Stimulated activated naive CD8-positive, alpha-beta T cell treated with anti-CD3 and anti-CD28 coated beads, Interleukin-15, amount 100 ng/mL, for 72 hours (primary cell): Measurements from ENCODE around the gene HAP1.
"Not testable (repeated sequence)": the region's sequence is repeated elsewhere in the genome, so short reads cannot be mapped to it uniquely, and the experiment has no call there.

Source experiments
- ATAC-seq: fragments of 150-1000 bp; cut with Tn5 transposase; 2 replicates; pipeline ENCODE4 v1.10.0; 2021; ENCODE audit warnings: mild to moderate bottlenecking, moderate library complexity
- DNase-seq, 2 donors: peaks; one replicate each; pipeline ENCODE4 v3.0.0; 2021 to 2022
- H3K27ac Mint-ChIP-seq, 2 donors: one replicate each; pipeline ENCODE4 v1.8.0; 2022; ENCODE audit warnings: mild to moderate bottlenecking in 2 of 2, mixed read lengths in 2 of 2, moderate library complexity in 2 of 2
- H3K27me3 Mint-ChIP-seq: one replicate; pipeline ENCODE4 v1.8.0; 2022; ENCODE audit warnings: mixed read lengths
- H3K4me1 Mint-ChIP-seq: one replicate; pipeline ENCODE4 v1.8.0; 2022; ENCODE audit warnings: mild to moderate bottlenecking, mixed read lengths
- H3K4me3 Mint-ChIP-seq, 2 donors: one replicate each; pipeline ENCODE4 v1.8.0; 2022; ENCODE audit warnings: mild to moderate bottlenecking in 2 of 2, mixed read lengths in 2 of 2, moderate library complexity in 1 of 2
- H3K9me3 Mint-ChIP-seq, 2 donors: one replicate each; pipeline ENCODE4 v1.8.0; 2022; ENCODE audit warnings: mixed read lengths in 2 of 2

HAP1 gene

DNA sequence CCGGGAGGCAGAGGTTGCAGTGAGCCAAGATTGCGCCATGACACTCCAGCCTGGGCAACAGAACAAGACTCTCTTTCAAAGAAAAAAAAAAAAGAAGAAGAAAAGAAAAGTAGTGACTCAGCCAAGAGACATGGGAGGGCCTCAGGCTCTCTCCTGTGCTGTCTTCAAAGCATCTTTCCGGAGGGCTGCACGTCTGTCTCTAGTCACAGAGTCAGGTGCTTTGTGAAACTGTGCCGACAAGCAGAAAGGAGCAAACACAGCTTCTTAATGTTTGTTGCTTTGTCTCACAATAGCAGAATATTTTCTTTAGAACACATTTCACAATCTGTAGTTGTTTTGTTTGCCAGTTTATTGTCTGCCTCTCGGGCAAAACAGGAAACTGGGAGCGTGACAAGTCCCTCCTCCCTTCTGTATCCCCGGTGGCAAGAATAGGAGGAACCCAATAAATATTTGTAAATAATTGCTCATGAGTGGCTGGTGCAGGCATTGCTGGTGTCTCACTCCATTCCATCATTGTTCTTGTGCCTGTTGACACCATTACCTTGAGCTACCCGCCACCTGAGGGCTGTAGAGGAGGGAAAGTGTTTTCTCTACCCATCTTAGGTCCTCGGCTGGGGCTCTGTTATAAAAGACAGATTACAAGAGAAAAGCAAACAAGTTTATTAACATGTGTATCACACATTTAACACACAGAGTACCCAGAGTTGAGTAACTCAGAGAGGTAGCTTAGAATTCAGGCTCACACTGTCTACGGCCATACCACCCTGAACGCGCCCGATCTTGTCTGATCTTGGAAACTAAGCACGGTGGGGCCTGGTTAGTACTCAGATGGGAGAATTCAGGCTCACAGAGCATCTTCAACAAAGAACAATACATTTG, 16.8 kb downstream of the HAP1 start:
- DNase-seq (no peak), ATAC-seq (no peak)
- H3K4me1 Mint-ChIP-seq: peaks cover 10% of the 10 kb centered on the region
- H3K27ac Mint-ChIP-seq: peak overlapping the region in 1 of 2 donors; percentile 22
- H3K27me3 Mint-ChIP-seq: peaks cover 6% of the 10 kb centered on the region
- peak overlapping the region in 1 of 2 donors; percentile 33 for H3K4me3 Mint-ChIP-seq
- no peaks in the 10 kb centered on the region for H3K9me3 Mint-ChIP-seq

GRCh38 chr17:41711669-41712400, 22.6 kb downstream of the HAP1 start, which contains the start of gene GAST:
GAST (plus strand) TSS chr17:41712331; CDS start chr17:41715437, 3,106 bp downstream.
- no peak for ATAC-seq
- Mint-ChIP-seq H3K27me3 (peaks cover 14% of the 10 kb centered on the region), H3K4me1 (peaks cover 8% of the 10 kb centered on the region), H3K27ac (no peak within 1 kb of the TSS), H3K4me3 (no peak within 1 kb of the TSS), H3K9me3 (no peaks in the 10 kb centered on the region)
- no peak for DNase-seq

- Mint-ChIP-seq H3K4me1 (peaks cover 8% of the 10 kb centered on the region), H3K4me3 (no peak overlapping the region), H3K27ac (no peak overlapping the region), H3K9me3 (no peaks in the 10 kb centered on the region), H3K27me3 (peaks cover 16% of the 10 kb centered on the region)
- no peak for ATAC-seq
- DNase-seq: no peak
These were observed 23.9 kb downstream of the HAP1 start for GRCh38 chr17:41710472-41711090.

- H3K27ac Mint-ChIP-seq: no peak overlapping the region
- H3K27me3 Mint-ChIP-seq: peaks cover 16% of the 10 kb centered on the region
- no peak overlapping the region for H3K4me3 Mint-ChIP-seq
- ATAC-seq (no peak), DNase-seq (no peak)
- H3K9me3 Mint-ChIP-seq: no peaks in the 10 kb centered on the region
- H3K4me1 Mint-ChIP-seq: peaks cover 8% of the 10 kb centered on the region
These were observed 26.4 kb downstream of the HAP1 start for GRCh38 chr17:41707803-41708669.

DNA sequence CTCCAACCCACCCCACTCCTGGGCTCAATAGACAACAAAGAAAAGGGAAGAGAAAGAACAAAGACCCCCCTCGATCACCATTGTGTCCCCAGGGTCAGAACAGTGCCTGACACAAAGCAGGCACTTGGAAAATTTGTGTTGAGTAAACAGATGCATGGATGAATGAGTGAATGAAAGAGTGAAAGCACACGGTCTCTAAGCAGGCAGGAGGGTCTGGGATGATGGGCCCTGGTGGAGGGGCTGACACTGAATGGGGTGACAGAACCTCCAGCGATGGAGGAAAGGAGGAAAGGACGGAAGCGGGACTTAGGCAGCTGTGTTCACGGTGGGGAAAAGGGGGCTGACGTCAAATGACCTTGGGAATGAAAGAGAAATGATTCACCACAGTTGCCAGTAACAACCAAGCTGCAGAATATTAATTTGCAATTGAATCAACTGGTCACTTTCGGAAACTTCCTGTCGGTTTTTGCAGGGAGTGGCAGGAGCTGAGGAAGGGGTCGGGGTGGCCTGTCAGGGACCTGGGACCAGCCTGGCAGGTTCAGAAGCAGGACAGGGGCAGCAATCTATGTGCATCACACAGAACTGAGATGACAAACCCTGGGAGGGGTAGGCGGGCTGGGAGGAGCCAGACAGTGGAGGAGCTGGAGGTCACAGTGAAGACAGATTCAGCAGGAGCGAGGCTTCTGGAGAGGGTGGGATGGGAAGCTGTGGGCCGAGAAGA, 29.0 kb downstream of the HAP1 start:
- DNase-seq: no peak
- ATAC-seq: no peak
- H3K27me3 Mint-ChIP-seq: peaks cover 16% of the 10 kb centered on the region
- H3K27ac Mint-ChIP-seq: peak overlapping the region in 1 of 2 donors; percentile 49
- no peaks in the 10 kb centered on the region for H3K9me3 Mint-ChIP-seq
- peaks cover 2% of the 10 kb centered on the region for H3K4me1 Mint-ChIP-seq
- no peak overlapping the region for H3K4me3 Mint-ChIP-seq

GRCh38 chr17:41702712-41703111, 31.7 kb downstream of the HAP1 start:
- Mint-ChIP-seq H3K4me3 (no peak overlapping the region), H3K27ac (no peak overlapping the region), H3K9me3 (no peaks in the 10 kb centered on the region), H3K4me1 (no peaks in the 10 kb centered on the region), H3K27me3 (peaks cover 10% of the 10 kb centered on the region)
- ATAC-seq (no peak), DNase-seq (no peak)

DNA sequence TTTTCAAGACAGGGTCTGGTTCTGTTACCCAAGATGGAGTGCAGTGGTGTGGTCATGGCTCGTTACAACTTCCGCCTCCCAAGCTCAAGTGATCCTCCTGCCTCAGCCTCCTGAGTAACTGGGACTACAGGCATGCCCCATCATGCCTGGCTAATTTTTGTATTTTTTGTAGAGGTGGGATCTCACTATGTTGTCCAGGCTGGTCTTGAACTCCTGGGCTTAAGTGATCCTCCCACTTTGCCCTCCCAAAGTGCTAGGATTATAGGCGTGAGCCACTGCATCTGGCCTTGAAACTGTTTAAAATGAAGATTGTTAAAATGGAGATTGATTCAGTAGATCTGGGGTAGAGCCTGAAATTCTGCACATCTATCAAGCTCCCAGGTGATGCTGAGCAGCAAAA, 33.6 kb downstream of the HAP1 start:
- not testable (repeated sequence) for H3K4me1 Mint-ChIP-seq, H3K4me3 Mint-ChIP-seq, H3K27ac Mint-ChIP-seq, H3K27me3 Mint-ChIP-seq, H3K9me3 Mint-ChIP-seq, ATAC-seq, DNase-seq

DNA sequence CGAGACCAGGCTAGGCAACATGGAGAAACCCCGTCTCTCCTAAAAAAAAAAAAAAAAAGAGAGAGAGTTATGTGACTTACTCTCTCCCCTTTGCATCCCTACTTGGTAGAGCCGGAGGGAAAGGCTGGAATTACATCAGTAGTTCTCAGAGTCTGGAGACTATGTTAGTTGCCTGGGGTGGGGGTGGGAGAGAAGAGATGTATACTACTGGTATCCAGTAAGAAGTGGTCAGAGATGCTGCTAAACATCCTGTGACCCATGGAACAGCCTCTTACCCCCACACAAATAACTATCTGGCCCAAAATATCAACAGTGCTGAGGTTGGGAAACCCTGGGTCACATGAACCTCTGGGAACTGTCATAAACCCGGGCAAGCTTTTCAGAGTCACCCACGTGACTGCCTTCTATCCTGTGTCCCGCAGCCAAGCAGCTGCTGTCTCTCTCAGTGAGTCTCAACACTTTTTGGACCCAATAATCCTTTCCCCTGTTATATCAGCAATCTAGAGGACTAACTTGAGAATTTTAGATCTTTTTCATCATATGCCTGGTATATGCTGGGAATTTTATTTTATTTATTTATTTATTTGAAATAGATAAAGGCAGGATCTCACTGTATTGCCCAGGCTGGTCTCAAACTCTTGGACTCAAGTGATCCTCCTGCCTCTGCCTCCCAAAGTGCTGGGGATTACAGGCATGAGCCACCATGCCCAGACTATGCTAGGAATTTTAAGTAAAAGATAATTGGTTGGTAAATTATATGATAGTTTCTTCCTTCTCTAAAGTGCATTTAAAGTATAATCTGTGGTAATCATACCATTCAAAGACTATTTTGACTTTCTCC, 37.1 kb downstream of the HAP1 start:
- H3K27ac Mint-ChIP-seq: peak overlapping the region in 1 of 2 donors; percentile 40
- peaks cover 26% of the 10 kb centered on the region for H3K4me1 Mint-ChIP-seq
- no peak for ATAC-seq
- no peak for DNase-seq
- no peak overlapping the region for H3K4me3 Mint-ChIP-seq
- H3K9me3 Mint-ChIP-seq: no peaks in the 10 kb centered on the region
- H3K27me3 Mint-ChIP-seq: no peaks in the 10 kb centered on the region

- Mint-ChIP-seq H3K27me3 (no peaks in the 10 kb centered on the region), H3K4me1 (peaks cover 37% of the 10 kb centered on the region), H3K9me3 (no peaks in the 10 kb centered on the region), H3K27ac (no peak overlapping the region), H3K4me3 (no peak overlapping the region)
- DNase-seq (peak; percentile 64 to 74), ATAC-seq (peak; percentile 65)
These were observed 38.3 kb downstream of the HAP1 start for GRCh38 chr17:41695954-41696757.

DNA sequence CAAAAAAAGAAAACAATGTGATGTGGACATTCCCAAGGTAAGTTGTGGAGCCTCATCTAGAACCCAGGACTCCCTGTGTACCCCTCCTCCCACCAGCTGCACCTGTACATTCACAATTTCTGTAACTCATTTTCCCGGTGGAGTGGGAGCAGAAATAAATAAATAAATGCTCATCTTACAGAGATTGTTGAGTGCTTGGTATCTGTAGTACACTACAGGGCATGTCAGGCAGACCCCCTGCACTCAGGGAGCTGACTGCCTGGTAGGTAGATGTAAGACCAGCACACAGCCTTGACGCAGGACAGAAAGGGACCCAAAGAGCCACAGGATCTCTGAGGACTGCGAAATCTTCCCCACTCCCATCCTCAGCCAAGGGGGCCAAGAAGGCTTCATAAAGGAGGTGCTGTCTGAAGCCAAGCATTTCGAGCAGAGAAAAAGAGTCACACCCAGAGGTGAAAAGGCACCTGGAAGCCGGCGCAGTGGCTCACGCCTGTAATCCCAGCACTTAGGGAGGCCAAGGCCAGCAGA, 39.2 kb downstream of the HAP1 start:
- Mint-ChIP-seq H3K4me3 (no peak overlapping the region), H3K4me1 (peaks cover 46% of the 10 kb centered on the region), H3K27ac (no peak overlapping the region), H3K27me3 (no peaks in the 10 kb centered on the region), H3K9me3 (no peaks in the 10 kb centered on the region)
- DNase-seq: no peak
- ATAC-seq: no peak

GRCh38 chr17:41692722-41693521, 41.5 kb downstream of the HAP1 start:
- Mint-ChIP-seq H3K27ac (peak overlapping the region; percentile 4 to 100), H3K4me1 (peaks cover 66% of the 10 kb centered on the region), H3K27me3 (no peaks in the 10 kb centered on the region), H3K9me3 (no peaks in the 10 kb centered on the region), H3K4me3 (peak overlapping the region in 1 of 2 donors; percentile 17)
- ATAC-seq: no peak
- DNase-seq: peak in 1 of 2 donors; percentile 38

DNA sequence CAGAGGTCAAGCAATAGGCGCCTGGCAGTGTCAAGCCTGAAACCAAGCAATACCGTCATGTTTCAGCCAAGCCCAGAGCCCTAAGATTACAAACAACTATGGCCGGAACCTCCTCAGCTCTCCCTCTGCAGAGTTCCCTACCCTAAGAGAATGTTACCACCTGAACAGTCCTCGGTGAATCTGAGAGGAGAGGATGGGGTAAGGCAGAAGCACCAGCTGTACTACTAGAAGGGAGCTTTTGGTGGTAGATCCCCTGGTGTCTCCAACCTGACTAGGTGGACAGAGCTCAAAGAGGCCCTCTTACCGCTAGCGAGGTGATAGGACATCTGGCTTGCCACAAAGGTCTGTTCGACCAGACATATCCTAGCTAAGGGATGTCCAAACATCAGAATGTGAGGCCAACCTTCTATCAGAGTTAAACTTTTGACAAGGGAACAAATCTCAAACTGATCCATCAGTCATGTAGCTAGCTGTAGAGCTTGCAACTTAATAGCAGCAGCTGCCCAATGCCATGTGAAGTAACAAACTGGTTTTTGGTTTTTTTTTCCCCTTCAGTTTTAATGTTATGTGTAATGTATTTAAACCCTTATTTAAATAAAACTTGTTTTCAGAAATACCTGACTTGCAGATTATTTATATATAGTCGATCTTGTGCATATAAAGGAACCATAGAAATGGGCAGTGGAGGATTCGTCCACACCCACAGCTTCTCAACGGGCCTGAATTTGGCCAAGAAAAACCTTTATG, 43.2 kb downstream of the HAP1 start:
- Mint-ChIP-seq H3K9me3 (no peaks in the 10 kb centered on the region), H3K27me3 (no peaks in the 10 kb centered on the region), H3K4me1 (peaks cover 74% of the 10 kb centered on the region), H3K27ac (peak overlapping the region; percentile 100), H3K4me3 (peak overlapping the region; percentile 98 to 100)
- ATAC-seq (no peak), DNase-seq (peak in 1 of 2 donors; percentile 43)
